GM12891 (cell line): ENCODE results near the gene PRELID1.

Experiments
- PAX5 ChIP-seq: IDR thresholded peaks from 2 replicates; pipeline ENCODE4 v1.6.1; 2011; ENCODE audit warnings: low read length, moderate library complexity, mild to moderate bottlenecking; ENCODE audit not compliant: insufficient read depth, severe bottlenecking
- POLR2A ChIP-seq: IDR thresholded peaks from 2 replicates; pipeline ENCODE4 v1.6.1; 2011; ENCODE audit warnings: low read depth, low read length, control low read depth
- POLR2AphosphoS5 ChIP-seq: IDR thresholded peaks from 2 replicates; pipeline ENCODE4 v1.6.1; 2011; ENCODE audit warnings: low read depth, low read length, control low read depth
- SPI1 ChIP-seq: IDR thresholded peaks from 2 replicates; pipeline ENCODE4 v1.6.1; 2011; ENCODE audit warnings: low read depth, low read length, control low read depth
- TAF1 ChIP-seq: IDR thresholded peaks from 2 replicates; pipeline ENCODE4 v1.6.1; 2011; ENCODE audit warnings: low read depth, low read length, control low read depth

- TF ChIP-seq POLR2AphosphoS5 (no peak), POLR2A (no peak), SPI1 (no peak), TAF1 (no peak), PAX5 (no peak)
Measured at GRCh38 chr5:177264178-177264577, 39.4 kb upstream of the PRELID1 start.
